Measurements from ENCODE around the gene ZFP36.
A peak's percentile ranks its signal among the peaks of the same experiment; 100 is the strongest.

Gene ZFP36

DNA sequence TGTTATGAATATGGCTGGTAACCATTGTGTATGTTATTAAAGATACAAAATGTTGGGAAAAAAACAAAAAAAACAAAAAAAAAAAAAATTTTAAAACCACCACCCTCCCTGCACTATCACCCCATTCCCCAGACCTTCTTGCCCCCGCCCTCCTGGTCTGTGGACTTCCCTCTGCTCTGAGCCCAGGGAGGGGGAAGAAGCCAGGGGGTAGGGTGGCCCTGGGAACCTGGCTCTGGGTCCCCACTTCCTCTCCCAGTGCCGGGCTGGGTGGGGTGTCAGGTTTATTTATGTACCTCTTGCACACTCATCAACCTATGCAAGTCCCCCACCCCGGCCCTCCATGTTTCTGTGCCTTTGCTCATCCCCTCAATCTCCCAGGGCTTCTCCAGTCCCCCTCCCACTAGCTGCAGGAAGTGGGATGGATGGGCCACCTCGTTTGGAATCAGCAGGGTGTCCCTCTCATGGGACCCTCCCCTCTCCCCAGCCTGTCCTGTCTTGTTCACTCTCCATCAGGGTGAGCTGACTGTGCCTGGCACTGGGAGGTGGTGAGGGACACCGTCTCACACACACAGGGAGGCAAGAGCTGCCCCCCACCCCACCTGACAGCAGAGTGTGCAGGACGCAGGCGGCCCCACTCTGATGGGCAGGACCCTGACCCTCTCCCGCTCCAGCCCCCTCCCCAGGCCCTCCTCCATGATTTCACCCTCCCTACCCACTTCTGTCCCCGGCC is 21.6 kb upstream of the ZFP36 start:
- DNase-seq (ENCODE audit: low spot score) = no peak

GRCh38 chr19:39385629-39386411 is 20.8 kb upstream of the ZFP36 start:
- DNase-seq (ENCODE audit: low spot score) = no peak

DNA sequence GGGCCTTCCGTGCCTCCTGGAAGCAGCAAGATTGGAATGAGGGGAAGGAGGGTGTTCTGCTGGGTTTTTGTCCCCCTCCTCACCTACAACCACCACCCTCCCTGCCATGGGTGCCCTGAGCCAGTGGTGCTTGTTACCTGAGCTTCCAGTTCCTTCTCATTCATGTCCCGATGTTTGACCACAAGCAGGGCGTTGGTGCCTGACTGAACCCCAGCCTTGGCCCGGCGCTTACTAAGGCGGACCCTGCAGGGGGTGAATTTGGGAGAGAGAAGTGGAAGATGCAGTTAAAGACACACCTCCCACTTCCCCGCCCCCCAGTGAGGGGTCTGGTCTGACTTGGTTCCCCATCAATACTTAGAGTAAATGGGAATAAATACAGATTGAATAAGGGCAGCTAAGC is 20.1 kb upstream of the ZFP36 start:
- no peak for DNase-seq (ENCODE audit: low spot score)

DNA sequence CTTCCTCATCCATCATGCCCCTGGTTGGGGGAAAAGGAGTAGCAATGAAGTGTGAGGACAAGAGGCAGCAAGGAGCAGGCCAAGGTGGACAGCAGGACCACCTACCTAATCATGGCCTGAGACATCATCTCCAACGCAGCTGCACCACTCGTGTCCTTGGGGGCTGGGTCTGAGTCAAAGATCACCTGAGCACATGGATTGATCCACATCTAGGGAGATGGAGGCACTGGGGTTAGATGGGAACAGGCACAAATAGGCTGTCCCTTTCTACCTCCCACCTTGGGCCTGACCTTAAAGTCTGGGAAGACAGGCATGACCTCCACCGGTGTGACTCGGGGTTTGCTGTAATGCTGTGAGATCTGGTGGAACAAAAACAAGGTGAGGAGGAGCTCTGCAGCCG is 18.0 kb upstream of the ZFP36 start:
- no peak for DNase-seq (ENCODE audit: low spot score)

GRCh38 chr19:39389631-39390414 is 16.8 kb upstream of the ZFP36 start:
- DNase-seq (ENCODE audit: low spot score) = no peak

- no peak for DNase-seq (ENCODE audit: low spot score)
These were observed 16.2 kb upstream of the ZFP36 start for GRCh38 chr19:39390451-39390750.

- peak; percentile 100 for DNase-seq (ENCODE audit: low spot score)
These were observed 15.8 kb upstream of the ZFP36 start, which contains the start of the genes MED29 and PAF1 for GRCh38 chr19:39390751-39391437. Gene MED29, plus strand, starts transcription at chr19:39391378. Its CDS starts 45 bp downstream, at chr19:39391423. Gene PAF1, minus strand, starts transcription at chr19:39391106. Its CDS starts 242 bp downstream, at chr19:39390864.

GRCh38 chr19:39397360-39398296 is 9.0 kb upstream of the ZFP36 start:
- peak; percentile 88 for DNase-seq (ENCODE audit: low spot score)

DNA sequence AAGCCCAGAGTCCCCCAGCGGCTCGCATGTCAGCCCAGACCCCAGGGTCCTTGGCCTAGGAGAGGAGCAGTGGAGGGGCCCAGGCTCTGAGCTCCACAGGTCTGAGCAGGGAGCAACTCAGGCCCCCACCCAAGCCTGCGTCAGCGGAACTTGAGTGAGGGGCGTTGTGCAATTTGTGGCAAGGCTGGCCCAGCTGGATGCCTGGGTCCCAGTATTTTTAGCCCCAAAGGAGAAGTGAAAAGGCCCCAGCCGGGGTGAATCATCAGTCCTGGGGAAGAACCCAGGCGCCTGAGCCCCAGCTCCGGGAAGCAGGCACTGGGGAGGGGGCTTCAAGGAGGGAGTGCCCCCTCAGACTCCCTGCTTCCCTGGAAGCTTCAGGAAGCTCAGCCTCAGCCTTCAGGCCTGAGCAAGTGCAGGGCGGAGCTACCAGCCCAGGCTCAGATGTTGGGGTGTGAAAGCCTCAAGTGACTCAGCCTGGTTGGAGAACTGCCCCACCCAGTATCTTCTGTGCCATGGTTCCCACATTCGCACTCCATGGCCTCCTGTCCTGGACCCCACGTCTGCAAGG is 8.3 kb upstream of the ZFP36 start:
- peak; percentile 81 for DNase-seq (ENCODE audit: low spot score)

GRCh38 chr19:39399668-39400050 is 7.0 kb upstream of the ZFP36 start:
- no peak for DNase-seq (ENCODE audit: low spot score)

DNA sequence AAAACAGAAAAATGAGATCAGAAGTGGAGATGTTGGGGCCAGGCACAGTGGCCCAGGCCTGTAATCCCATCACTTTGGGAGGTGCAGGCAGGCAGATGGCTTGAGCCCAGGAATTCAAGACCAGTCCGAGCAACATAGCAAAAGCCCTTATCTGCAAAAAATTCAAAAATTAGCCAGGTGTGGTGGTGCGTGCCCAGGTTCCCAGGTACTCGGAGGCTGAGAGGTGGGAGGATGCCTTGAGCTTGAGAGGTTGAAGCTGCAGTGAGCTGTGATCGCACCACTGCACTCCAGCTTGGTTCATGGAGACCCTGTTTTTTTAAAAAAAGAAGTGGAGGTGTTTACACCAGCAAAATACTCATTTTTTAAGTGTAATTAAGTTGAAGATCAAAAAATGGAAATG is 6.6 kb upstream of the ZFP36 start:
- no peak for DNase-seq (ENCODE audit: low spot score)

DNA sequence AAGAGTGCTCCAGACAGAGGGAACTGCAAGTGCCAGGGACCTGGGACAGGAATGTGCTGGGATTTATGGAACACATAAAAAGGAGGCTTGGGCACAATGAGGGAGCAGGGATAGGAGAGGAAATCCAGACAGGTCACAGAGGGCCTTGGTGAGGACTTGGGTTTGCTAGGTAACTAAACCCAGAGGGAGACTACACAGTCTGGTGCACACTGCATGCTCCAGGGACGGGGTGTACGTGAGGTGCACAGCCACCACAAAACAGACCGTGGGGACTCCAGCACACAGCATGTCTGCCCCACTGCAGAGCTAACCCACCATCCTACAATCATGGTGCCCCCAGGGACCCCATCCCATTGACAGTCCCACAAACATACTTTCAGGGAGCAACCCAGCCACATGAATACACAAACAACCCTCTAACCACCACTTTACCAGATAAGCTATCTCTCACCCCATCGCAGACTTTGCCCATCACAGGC is 5.5 kb upstream of the ZFP36 start:
- no peak for DNase-seq (ENCODE audit: low spot score)

GRCh38 chr19:39401549-39402345 is 4.9 kb upstream of the ZFP36 start:
- DNase-seq (ENCODE audit: low spot score) = no peak

GRCh38 chr19:39402346-39403300 is 4.0 kb upstream of the ZFP36 start:
- peak; percentile 70 for DNase-seq (ENCODE audit: low spot score)

DNA sequence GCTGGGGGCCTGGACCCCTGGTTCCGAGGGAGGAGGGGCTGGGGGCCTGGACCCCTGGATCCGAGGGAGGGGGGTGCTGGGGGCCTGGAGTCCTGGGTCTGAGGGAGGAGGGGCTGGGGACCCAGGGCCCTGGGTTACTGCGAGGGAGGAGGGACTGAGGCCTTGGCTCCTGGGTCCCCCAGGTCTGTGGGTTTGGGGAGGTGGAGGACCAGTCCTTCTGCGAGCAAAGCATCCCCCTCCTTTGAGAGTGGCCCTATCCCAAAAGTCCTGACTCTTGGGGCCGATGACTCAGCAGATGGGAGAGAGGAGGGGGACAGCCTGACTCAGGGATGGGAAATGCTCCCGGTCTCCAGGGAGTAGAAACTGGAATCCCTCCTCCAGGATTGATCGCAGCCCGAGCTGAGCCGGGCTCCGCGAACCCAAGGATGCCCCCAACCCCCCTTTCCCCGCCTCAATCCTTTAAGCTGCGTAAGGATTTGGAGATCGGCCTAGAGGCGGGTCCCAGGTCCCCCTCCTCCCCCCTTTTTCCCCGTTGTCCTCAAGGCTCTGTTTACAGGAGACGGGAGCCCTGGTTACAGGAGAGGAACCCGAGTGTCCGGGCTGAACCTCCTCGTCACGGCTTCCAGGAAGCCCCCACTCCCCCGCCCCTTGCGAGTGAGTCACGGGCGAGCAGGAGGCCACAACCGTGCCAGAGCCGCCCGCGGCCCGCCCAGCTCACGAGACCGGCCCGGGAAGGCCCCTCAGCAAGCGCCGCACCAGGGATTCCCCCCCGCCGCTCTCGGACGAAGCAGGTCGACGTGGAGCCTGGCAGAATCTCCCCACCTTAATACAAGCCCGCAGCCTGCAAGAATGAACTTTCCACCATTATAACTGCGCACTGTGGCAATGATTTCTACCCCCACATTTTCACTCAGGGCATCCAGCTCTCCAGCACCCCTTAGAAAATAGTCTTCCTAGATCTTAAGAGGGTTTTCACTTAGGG is 3.0 kb upstream of the ZFP36 start:
- DNase-seq (ENCODE audit: low spot score) = peak; percentile 93

DNA sequence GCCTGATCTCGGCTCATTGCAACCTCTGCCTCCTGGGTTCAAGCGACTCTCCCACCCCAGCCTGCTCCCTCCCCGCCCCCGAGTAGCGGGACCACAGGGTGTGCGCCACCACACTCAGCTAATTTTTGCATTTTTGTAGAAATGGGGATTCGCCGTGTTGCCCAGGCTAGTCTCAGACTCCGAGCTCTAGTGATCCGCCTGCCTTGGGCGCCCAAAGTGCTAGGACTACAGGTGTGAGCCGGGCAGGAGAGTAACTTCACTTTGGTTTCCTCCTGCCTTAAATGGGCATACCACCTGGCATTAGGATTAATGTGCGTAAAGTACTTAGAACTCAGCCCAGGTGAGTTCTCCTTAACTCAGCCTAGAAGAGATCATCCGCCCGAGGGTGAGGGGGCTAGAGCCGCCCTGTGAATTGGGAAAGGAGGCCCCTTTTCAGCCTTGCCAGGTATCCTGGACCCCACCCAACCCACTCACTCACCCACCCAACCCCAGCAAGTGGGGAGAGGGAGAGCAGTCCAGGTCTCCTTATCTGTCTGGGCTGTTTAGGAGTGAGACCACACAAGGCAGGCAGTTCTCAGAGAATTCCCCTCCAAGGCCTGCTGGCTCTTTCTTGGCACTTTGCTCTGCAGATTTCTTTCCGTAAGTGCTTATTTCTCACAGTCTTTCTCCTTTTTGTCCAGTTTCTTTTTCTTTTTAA is 1.2 kb upstream of the ZFP36 start:
- DNase-seq (ENCODE audit: low spot score) = no peak

All from AG08395 (cell line).